Body of pancreas (tissue), 4 donors: ENCODE measurements around the gene DNAJB5.

ENCODE experiments used
- CTCF ChIP-seq, 7 experiments: fragments of 450-650 bp in 4 of 7; fragments of 200-600 bp in 3 of 7; sonication (generic) in 3 of 7; IDR thresholded peaks; one replicate each; pipeline ENCODE4 v1.5.1; 2016 to 2019; ENCODE audit warnings: antibody characterized with exemption in 7 of 7
- POLR2A ChIP-seq, 3 donors: fragments of 450-650 bp; IDR thresholded peaks; one replicate each; pipeline ENCODE4 v1.6.1; 2016; ENCODE audit warnings: antibody characterized with exemption in 3 of 3, mild to moderate bottlenecking in 2 of 3

DNA sequence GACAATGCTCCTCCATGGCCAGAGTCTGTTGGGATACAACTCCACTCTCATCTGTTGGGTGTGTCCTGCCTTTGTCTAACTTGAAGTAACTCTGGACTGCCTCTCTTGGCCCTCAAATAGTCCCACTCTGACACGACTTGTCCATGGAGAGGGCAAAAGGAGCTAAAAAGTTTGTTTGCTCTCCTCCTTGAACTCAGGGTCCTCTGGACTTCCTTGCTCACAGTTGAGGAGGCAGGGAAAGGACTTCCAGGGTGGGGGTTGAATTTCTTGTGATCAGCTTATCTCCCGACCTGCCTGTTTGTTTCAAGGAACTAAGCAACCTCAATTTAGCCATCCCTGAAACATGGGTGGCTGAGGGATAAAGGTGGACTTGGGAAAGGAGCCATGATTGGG lies 11.7 kb downstream of the DNAJB5 start:
- TF ChIP-seq CTCF (IDR thresholded peaks at IDR 0.05), result no peak
- no peak for TF ChIP-seq POLR2A (IDR thresholded peaks at IDR 0.05)
